ENCODE data around the gene GPX4. TPM values are rescaled to one million over a fixed set of nuclear protein-coding genes. Genes with fewer than 3 reads are reported as not detected.

Gene GPX4
- total and polyA plus RNA-seq, 8 donors: 90.0 to 710 (median 348) TPM

DNA sequence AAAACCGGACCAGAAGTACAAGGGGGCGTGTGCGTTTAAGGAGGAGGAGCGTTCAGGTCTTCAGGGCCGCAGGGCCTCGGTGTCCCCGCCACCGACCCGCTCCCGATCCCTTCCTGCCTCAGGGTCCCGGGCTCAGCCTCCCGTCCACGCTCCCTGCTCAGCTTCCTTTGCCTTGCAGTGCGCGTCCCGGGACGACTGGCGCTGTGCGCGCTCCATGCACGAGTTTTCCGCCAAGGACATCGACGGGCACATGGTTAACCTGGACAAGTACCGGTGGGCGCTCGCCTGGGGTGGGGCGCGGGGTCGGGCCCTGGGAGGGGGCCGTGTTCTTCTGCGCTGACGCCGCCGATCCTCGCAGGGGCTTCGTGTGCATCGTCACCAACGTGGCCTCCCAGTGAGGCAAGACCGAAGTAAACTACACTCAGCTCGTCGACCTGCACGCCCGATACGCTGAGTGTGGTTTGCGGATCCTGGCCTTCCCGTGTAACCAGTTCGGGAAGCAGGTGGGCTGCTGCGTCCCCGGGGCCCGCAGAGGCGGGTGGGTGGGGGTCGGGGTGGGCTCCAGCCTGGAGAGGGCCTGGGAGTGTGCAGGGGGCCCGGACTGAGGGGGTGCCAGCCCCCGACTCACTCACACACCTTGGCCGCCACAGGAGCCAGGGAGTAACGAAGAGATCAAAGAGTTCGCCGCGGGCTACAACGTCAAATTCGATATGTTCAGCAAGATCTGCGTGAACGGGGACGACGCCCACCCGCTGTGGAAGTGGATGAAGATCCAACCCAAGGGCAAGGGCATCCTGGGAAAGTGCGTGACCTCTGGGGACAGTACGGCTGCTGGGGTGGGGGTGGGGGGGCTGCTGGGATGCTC is 1.4 kb downstream of the GPX4 start:
- 21 to 27% (median 26%) methylated on average over 50 to 69 of the region's 69 CpGs for WGBS, 5 donors
- no peaks in the 10 kb centered on the region for H3K27me3 ChIP-seq
- peak; percentile 42 to 73 for DNase-seq
- peak overlapping the region; percentile 98 to 100 (median 99) for H3K27ac ChIP-seq
- intact Hi-C loops (cut with DNase I; ENCODE audit: low total_unique reads): no loop called here
- H3K9me3 ChIP-seq: no peaks in the 10 kb centered on the region
- TF ChIP-seq POLR2AphosphoS5 (IDR thresholded peaks at IDR 0.05) (no peak), EP300 (IDR thresholded peaks at IDR 0.05) (no peak), POLR2A (IDR thresholded peaks at IDR 0.05) (no peak)
- TF ChIP-seq, protein P1, sequence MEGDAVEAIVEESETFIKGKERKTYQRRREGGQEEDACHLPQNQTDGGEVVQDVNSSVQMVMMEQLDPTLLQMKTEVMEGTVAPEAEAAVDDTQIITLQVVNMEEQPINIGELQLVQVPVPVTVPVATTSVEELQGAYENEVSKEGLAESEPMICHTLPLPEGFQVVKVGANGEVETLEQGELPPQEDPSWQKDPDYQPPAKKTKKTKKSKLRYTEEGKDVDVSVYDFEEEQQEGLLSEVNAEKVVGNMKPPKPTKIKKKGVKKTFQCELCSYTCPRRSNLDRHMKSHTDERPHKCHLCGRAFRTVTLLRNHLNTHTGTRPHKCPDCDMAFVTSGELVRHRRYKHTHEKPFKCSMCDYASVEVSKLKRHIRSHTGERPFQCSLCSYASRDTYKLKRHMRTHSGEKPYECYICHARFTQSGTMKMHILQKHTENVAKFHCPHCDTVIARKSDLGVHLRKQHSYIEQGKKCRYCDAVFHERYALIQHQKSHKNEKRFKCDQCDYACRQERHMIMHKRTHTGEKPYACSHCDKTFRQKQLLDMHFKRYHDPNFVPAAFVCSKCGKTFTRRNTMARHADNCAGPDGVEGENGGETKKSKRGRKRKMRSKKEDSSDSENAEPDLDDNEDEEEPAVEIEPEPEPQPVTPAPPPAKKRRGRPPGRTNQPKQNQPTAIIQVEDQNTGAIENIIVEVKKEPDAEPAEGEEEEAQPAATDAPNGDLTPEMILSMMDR (IDR thresholded peaks at IDR 0.05): no peak
- H3K4me1 ChIP-seq: peaks cover 37 to 67% (median 58%) of the 10 kb centered on the region in 4 donors
- peak overlapping the region; percentile 71 to 89 (median 85) for H3K4me3 ChIP-seq
- H3K36me3 ChIP-seq: peaks cover 35 to 47% (median 46%) of the 10 kb centered on the region in 4 donors

DNA sequence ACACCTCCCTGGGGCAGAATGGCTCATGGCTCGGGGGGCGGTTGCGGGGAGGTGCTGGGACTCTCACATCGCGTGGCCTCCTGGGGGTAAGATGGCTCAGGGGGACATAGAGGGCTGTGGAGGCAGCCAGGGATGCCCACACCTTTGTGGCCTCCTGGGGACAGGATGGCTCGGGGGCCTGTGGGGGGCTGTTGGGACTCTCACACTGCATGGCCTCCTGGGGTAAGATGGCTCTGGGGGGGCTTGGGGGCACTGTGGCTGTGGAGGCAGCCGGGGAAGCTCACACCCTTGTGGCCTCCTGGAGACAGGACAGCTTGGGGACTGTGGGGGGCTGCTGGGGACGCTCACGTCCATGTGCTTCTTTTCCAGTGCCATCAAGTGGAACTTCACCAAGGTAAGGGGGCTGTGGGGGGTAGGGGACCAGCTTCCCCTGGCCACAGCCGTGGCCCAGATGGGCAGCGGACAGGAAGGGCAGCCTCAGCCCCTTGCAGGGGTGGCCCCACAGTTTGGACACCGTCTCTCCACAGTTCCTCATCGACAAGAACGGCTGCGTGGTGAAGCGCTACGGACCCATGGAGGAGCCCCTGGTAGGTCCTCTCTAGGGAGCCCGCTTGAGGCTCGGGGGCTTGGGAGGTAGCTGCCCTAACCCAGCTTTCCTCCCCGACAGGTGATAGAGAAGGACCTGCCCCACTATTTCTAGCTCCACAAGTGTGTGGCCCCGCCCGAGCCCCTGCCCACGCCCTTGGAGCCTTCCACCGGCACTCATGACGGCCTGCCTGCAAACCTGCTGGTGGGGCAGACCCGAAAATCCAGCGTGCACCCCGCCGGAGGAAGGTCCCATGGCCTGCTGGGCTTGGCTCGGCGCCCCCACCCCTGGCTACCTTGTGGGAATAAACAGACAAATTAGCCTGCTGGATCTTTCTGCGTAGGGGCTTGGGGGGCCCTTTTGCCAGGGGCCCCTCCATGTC is 2.4 kb downstream of the GPX4 start:
- intact Hi-C loops (cut with DNase I; ENCODE audit: low total_unique reads): no loop called here
- 82 to 94% (median 88%) methylated on average over 14 to 32 of the region's 32 CpGs for WGBS, 5 donors
- peaks cover 42 to 56% (median 56%) of the 10 kb centered on the region in 4 donors for H3K36me3 ChIP-seq
- peak overlapping the region in 3 of 4 donors; percentile 71 to 87 (median 83) for H3K4me3 ChIP-seq
- TF ChIP-seq POLR2A (IDR thresholded peaks at IDR 0.05) (no peak), POLR2AphosphoS5 (IDR thresholded peaks at IDR 0.05) (no peak), EP300 (IDR thresholded peaks at IDR 0.05) (no peak)
- TF ChIP-seq, protein P1 (IDR thresholded peaks at IDR 0.05): no peak
- no peaks in the 10 kb centered on the region for H3K27me3 ChIP-seq
- peak overlapping the region in 4 of 5 donors; percentile 7 to 100 (median 98) for H3K27ac ChIP-seq
- no peaks in the 10 kb centered on the region for H3K9me3 ChIP-seq
- H3K4me1 ChIP-seq: peaks cover 33 to 61% (median 54%) of the 10 kb centered on the region in 4 donors
- DNase-seq: no peak

DNA sequence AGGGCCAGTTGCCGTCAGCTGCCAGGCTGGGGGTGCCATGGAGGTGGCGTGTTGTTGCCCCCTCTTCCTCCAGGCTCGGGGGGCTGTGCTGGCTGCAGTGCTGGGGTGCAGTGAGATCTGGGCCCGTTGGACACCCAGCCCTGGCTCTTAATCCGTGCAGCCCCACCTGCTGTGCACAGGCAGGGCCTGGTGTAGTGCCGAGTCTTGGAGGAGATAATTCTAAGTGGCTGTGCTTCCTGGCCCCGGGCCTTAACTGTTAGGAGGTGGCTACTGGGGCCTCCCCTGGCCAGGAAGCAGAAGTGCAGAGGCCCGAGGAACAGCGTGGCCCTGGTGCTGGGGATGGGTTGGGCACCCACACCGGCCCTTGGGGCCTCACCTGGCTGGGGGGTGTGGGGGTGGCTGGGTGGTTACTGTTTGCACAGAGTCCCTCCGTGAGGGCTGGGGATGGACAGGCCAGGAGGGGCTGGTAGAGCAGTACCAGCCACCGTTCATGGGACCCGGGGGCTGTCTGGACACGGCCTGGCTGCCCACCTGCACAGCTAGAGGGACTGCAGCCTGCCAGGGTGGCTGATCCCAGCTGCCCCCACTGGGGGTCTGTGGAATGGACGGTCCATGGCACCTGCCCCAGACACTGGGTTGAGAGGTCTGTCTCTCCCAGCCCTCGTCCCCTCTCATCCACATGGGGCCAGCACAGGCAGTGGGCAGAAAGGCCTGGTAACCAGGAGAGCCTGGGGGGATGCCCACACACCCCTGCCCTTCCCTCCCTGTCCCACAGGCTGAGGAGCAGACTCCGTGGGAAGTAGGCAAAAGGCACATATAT is 3.3 kb downstream of the GPX4 start:
- TF ChIP-seq, protein P1 (IDR thresholded peaks at IDR 0.05): no peak
- TF ChIP-seq POLR2AphosphoS5 (IDR thresholded peaks at IDR 0.05) (no peak), EP300 (IDR thresholded peaks at IDR 0.05) (no peak)
- 45 to 57% (median 56%) methylated on average over 10 to 17 of the region's 17 CpGs for WGBS, 5 donors
- H3K9me3 ChIP-seq: no peaks in the 10 kb centered on the region
- H3K36me3 ChIP-seq: peaks cover 48 to 65% (median 64%) of the 10 kb centered on the region in 4 donors
- intact Hi-C loops (cut with DNase I; ENCODE audit: low total_unique reads): no loop called here
- peak in 1 of 2 donors; percentile 48 for DNase-seq
- H3K4me3 ChIP-seq: peak overlapping the region in 1 of 4 donors; percentile 7
- peak overlapping the region in 2 of 5 donors; percentile 49 to 99 for H3K27ac ChIP-seq
- H3K27me3 ChIP-seq: no peaks in the 10 kb centered on the region
- H3K4me1 ChIP-seq: peaks cover 27 to 57% (median 52%) of the 10 kb centered on the region in 4 donors

All from stomach (tissue), 9 donors.